Brain microvascular endothelial cell (primary cell): ENCODE measurements around the gene KRT17.

Experiments
- DNase-seq: peaks from one replicate; pipeline ENCODE4 v3.0.0-alpha.2; 2020
- H3K27ac ChIP-seq: fragments of 250-450 bp; sonication (Bioruptor Pico); 2 replicates; pipeline ENCODE4 v1.5.1; 2020; ENCODE audit warnings: mild to moderate bottlenecking, moderate library complexity
- H3K27me3 ChIP-seq: fragments of 250-450 bp; sonication (Bioruptor Pico); replicated peaks from 2 replicates; pipeline ENCODE4 v1.5.1; 2020; ENCODE audit warnings: mild to moderate bottlenecking
- H3K36me3 ChIP-seq: fragments of 250-450 bp; sonication (Bioruptor Pico); replicated peaks from 2 replicates; pipeline ENCODE4 v1.5.1; 2020; ENCODE audit warnings: mild to moderate bottlenecking
- H3K4me3 ChIP-seq: 2 replicates; pipeline ENCODE4 v1.5.1; 2011; ENCODE audit warnings: low read depth, mild to moderate bottlenecking, control low read depth, low read length, moderate library complexity
- in situ Hi-C: cut with HindIII; loops from 2 replicates; pipeline ENCODE4 v1.10.0; 2017; ENCODE audit warnings: low sequenced_read_pairs, low pct_ligation_motif_present
- TF ChIP-seq, protein P1 (sequence below): IDR thresholded peaks from 2 replicates; pipeline ENCODE4 v1.5.1; 2011; ENCODE audit warnings: low read depth, mild to moderate bottlenecking, moderate library complexity, low read length, control low read depth, inconsistent platforms; ENCODE audit errors: missing control alignments

The KRT17 gene

DNA sequence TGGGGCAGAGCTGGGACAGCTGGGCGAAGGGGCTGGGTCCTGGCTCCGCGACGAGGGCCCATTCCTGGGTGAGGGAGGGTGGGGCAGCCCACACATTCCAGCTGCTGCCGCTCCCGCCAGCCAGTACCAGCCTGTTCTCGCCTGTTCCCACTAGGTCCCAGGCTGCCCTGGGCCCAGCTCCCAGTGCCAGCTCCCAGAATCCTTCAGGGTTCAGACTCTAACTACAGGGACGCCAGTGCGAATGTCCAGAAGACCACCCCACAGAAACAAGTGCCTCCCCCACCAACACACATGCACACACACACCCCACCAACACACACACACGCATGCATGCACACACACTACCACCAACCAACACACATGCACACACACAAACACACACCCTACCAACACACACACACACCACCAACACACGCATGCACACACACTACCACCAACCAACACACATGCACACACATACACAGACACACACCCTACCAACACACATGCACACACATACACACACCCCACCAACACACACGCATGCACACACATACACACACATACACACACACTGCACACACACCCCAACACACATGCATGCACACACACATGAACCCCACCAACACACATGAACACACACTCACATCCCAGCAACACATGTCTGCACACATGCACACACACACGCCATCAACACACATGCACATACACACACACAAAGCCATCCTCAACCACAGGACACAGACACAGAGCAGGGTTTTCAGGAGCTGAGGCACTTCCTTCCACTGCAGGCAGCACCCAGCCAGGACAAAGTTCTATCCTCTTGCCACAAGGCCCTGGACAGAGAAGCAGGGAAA, 27.5 kb upstream of the KRT17 start:
- DNase-seq: no peak
- in situ Hi-C loops: no loop called here
- H3K36me3 ChIP-seq: no peaks in the 10 kb centered on the region
- H3K27me3 ChIP-seq: no peaks in the 10 kb centered on the region
- H3K4me3 ChIP-seq: no peak overlapping the region
- H3K27ac ChIP-seq: no peak overlapping the region
- TF ChIP-seq, protein P1, sequence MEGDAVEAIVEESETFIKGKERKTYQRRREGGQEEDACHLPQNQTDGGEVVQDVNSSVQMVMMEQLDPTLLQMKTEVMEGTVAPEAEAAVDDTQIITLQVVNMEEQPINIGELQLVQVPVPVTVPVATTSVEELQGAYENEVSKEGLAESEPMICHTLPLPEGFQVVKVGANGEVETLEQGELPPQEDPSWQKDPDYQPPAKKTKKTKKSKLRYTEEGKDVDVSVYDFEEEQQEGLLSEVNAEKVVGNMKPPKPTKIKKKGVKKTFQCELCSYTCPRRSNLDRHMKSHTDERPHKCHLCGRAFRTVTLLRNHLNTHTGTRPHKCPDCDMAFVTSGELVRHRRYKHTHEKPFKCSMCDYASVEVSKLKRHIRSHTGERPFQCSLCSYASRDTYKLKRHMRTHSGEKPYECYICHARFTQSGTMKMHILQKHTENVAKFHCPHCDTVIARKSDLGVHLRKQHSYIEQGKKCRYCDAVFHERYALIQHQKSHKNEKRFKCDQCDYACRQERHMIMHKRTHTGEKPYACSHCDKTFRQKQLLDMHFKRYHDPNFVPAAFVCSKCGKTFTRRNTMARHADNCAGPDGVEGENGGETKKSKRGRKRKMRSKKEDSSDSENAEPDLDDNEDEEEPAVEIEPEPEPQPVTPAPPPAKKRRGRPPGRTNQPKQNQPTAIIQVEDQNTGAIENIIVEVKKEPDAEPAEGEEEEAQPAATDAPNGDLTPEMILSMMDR: no peak

DNA sequence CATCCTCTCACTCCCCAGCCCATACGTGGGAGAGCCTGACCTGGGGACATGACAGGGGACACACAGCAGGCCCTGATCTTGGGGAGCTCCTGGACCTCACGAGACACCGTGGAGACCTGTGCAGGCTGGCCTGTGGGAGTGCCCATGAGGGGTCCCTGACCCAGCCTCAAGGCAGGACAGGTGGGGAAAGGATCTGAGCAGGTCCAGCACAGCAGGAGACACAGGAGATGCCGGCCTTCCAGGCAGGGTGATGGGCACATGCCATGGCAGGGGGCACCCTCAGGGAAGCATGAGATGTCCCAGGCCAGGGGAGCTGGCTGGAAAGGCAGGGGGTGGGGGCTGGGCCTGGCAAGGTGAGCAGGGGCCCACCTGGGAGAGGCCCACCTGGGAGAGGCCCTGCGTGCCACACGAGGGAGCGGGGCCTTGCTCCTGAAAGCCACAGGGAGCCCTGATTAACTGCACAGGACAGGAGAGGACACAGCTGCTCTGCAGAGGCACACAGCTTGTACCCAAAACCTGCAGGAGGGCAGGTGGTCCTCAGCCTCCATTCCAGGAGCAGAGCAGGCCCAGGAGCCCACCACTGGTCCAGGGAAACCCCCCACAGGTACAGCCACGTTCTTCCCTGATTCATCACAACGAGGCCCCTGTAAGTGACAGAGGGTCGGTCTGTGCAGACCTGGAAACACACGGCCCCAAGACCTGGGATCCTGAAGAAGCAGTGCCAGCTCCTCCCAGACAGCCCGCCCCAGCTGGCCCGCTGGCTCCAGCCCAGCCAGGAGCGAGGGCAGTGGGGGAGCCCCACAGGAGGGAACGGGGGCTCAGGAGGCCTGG, 26.6 kb upstream of the KRT17 start:
- Histone ChIP-seq H3K36me3 (no peaks in the 10 kb centered on the region), H3K4me3 (no peak overlapping the region), H3K27me3 (no peaks in the 10 kb centered on the region), H3K27ac (no peak overlapping the region)
- TF ChIP-seq, protein P1: no peak
- in situ Hi-C loops: no loop called here
- DNase-seq: no peak

DNA sequence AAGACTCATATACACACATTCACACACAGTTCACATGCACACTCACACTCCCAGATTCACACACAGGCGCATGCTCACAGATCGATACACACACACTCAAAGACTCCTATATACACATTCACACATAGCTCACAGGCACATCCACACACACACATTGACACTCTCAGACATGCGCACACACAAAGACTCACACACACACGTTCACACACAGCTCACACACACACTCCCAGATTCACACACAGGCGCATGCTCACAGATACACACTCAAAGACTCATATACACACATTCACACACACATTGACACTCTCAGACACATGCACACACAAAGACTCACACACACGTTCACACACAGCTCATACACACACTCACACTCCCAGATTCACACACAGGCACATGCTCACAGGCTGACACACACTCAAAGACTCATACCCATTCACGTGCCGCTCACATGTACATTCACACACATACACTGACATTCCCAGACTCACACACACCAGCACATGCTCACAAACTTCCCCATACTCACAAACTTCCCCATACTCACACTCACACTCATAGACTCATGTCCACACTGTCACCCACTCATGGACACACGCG, 25.6 kb upstream of the KRT17 start:
- DNase-seq: no peak
- no peaks in the 10 kb centered on the region for H3K36me3 ChIP-seq
- no peak overlapping the region for H3K4me3 ChIP-seq
- H3K27me3 ChIP-seq: no peaks in the 10 kb centered on the region
- TF ChIP-seq, protein P1: no peak
- no peak overlapping the region for H3K27ac ChIP-seq
- in situ Hi-C loops: no loop called here

DNA sequence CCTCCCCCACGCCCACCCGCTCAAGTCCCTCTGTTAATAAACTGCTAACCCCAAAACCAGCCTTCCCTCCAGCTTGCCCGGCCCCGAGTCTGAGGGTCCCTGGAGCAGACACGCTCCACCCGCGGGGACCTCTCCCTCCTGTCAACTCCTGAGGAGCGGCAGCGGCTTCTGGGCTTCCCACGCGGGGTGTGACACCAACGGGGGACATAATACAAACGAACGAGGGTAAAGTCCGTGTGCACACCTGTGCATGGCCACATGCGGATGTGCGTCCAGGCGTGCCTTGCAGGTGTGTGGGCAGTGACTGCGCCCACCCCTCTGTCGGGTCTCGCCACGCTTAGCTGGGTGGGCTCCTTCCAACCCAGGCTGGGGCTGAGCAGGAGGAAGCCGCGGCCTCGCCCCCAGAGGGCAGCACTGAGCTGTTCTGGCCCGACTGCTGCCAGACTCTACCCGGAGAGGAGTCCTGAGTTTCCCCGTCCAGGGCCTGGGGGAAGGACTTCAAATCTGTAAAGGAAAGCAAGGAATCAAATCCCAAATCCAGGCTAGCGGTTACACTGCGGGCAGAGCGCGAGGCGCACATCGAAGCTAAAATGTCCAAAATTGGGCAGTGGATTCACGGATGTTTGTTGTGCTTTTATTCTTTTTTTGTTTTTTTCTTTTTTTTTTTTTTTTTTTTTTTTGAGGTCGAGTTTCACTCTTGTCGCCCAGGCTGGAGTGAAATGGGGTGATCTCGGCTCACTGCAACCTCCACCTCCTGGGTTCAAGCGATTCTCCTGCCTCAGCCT, 24.2 kb upstream of the KRT17 start:
- Histone ChIP-seq H3K27me3 (no peaks in the 10 kb centered on the region), H3K4me3 (peak overlapping the region; percentile 53), H3K27ac (peak overlapping the region; percentile 38), H3K36me3 (no peaks in the 10 kb centered on the region)
- TF ChIP-seq, protein P1: peak; percentile 97
- peak; percentile 63 for DNase-seq
- in situ Hi-C loops: no loop called here

DNA sequence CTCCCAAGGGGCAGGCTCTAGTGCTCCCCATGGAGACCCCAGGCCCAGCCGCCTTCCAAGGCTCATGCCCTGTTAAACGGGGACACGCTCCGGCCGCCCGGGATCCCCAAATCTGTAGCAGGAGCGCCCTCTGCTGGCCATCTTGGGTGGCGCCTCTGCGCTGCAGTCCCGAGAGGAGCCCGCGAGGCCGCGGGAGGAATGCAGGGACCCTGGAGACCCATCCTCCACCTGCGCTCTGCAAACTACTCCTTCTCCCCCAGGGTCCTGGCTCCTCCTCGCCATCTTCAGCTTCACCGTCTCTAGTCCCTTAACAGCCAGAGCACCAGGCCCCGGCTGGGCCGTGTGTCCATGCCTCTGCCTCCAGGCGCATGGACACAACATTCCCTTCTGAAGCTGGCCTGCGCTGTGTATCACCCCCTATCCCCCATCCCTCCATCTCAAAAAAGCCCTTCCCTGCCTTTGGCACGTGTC, 23.6 kb upstream of the KRT17 start:
- TF ChIP-seq, protein P1: peak; percentile 94
- Histone ChIP-seq H3K36me3 (no peaks in the 10 kb centered on the region), H3K27me3 (no peaks in the 10 kb centered on the region), H3K4me3 (peak overlapping the region; percentile 53), H3K27ac (no peak overlapping the region)
- in situ Hi-C loops: no loop called here
- peak; percentile 66 for DNase-seq
